PC-9 (cell line): ENCODE data around the gene BRD1. TPM values are rescaled to one million over a fixed set of nuclear protein-coding genes. Genes with fewer than 3 reads are reported as not detected.

Experiments used
- BruUV-seq: library from RNA; stranded (reverse); fragments of 400-500 nt; replicated peaks from 2 replicates; lab custom pipeline; 2021; lab: Mats Ljungman, UMichigan
- CTCF ChIA-PET: fragments of 300-600 bp; sonication (Branson Sonifier 250); formaldehyde crosslinking; loops from one replicate; lab custom pipeline; 2022; ENCODE audit warnings: antibody characterized with exemption; lab: Charles Lee
- POLR2A ChIA-PET: fragments of 300-600 bp; sonication (Branson Sonifier 250); formaldehyde crosslinking; loops from one replicate; lab custom pipeline; 2022; ENCODE audit warnings: antibody characterized with exemption; ENCODE audit not compliant: unreplicated experiment; lab: Charles Lee
- DNase-seq, 2 experiments: peaks; one replicate each; pipeline versions ENCODE4 v3.0.0 to v3.0.0-alpha.2; 2015 to 2022; ENCODE audit warnings: mixed read lengths in 1 of 2
- H2AFZ ChIP-seq: fragments of 200-600 bp; sonication (generic); 2 replicates; pipeline ENCODE4 v1.8.1; 2017; ENCODE audit warnings: antibody characterized with exemption
- H3F3A ChIP-seq: fragments of 200-600 bp; sonication (generic); 2 replicates; pipeline ENCODE4 v1.8.1; 2017; ENCODE audit warnings: antibody characterized with exemption, mild to moderate bottlenecking, low read depth; ENCODE audit not compliant: insufficient read depth
- H3K27ac ChIP-seq: fragments of 200-600 bp; sonication (generic); 2 replicates; pipeline ENCODE4 v1.6.1; 2016; ENCODE audit warnings: mixed run types
- H3K27me3 ChIP-seq: fragments of 200-600 bp; sonication (generic); 2 replicates; pipeline ENCODE4 v1.6.1; 2016; ENCODE audit warnings: low read depth, mixed run types; ENCODE audit not compliant: insufficient read depth
- H3K36me3 ChIP-seq: fragments of 200-600 bp; sonication (generic); 2 replicates; pipeline ENCODE4 v1.6.1; 2016; ENCODE audit warnings: low read depth, mixed run types
- H3K4me1 ChIP-seq: fragments of 200-600 bp; sonication (generic); replicated peaks from 2 replicates; pipeline ENCODE4 v1.6.1; 2016; ENCODE audit warnings: mixed run types; ENCODE audit not compliant: insufficient read depth
- H3K4me2 ChIP-seq: fragments of 200-600 bp; sonication (generic); 2 replicates; pipeline ENCODE4 v1.6.1; 2017; ENCODE audit warnings: mixed run types
- H3K4me3 ChIP-seq: fragments of 200-600 bp; sonication (generic); 2 replicates; pipeline ENCODE4 v1.6.1; 2016; ENCODE audit warnings: mixed run types
- H3K79me2 ChIP-seq: fragments of 200-600 bp; sonication (generic); 2 replicates; pipeline ENCODE4 v1.6.1; 2017; ENCODE audit warnings: low read depth, mixed run types
- H3K9me2 ChIP-seq: fragments of 200-600 bp; sonication (generic); 2 replicates; pipeline ENCODE4 v1.8.1; 2017; ENCODE audit warnings: mild to moderate bottlenecking; ENCODE audit not compliant: insufficient read depth
- H3K9me3 ChIP-seq: fragments of 200-600 bp; sonication (generic); 2 replicates; pipeline ENCODE4 v1.8.1; 2016; ENCODE audit warnings: low read depth; ENCODE audit not compliant: insufficient read depth
- H4K20me1 ChIP-seq: fragments of 200-600 bp; sonication (generic); 2 replicates; pipeline ENCODE4 v1.8.1; 2017; ENCODE audit not compliant: insufficient read depth
- EZH2 ChIP-seq: fragments of 200-600 bp; sonication (generic); IDR thresholded peaks from 2 replicates; pipeline ENCODE4 v1.8.0; 2017; ENCODE audit warnings: antibody characterized with exemption, low read depth
- intact Hi-C: fragments of 100-400 bp; cut with micrococcal nuclease; formaldehyde crosslinking; loops from one replicate; pipeline ENCODE4 v1.10.0; 2022; ENCODE audit not compliant: unreplicated experiment
- total RNA-seq: library from RNA; stranded (reverse); gene quantifications from 2 replicates; pipeline ENCODE4 v1.2.3, GENCODE V29; 2021
- TF ChIP-seq, protein P1 (sequence below): fragments of 200-600 bp; sonication (generic); conservative IDR thresholded peaks from 2 replicates; pipeline ENCODE4 v1.6.1; 2017; ENCODE audit warnings: mixed run types, antibody characterized with exemption, mild to moderate bottlenecking, moderate library complexity

Gene BRD1
- total RNA-seq, 1 experiment from 2014 or later: 28.5 TPM

- no TSS peak for BruUV-seq
- CTCF ChIA-PET: no interaction called here
- intact Hi-C loops: no loop called here
Measured at GRCh38 chr22:49733631-49734030, 94.0 kb downstream of the BRD1 start.

GRCh38 chr22:49730656-49731055 lies 97.0 kb downstream of the BRD1 start:
- H3K4me1 ChIP-seq: no peaks in the 10 kb centered on the region

More at GRCh38 chr22:49733631-49734030, 94.0 kb downstream of the BRD1 start:
- Histone ChIP-seq H3K9me3 (no peaks in the 10 kb centered on the region), H3K27ac (no peak overlapping the region), H2AFZ (no peak overlapping the region), H3K79me2 (no peaks in the 10 kb centered on the region), H3K4me1 (no peaks in the 10 kb centered on the region), H4K20me1 (peaks cover 3% of the 10 kb centered on the region), H3K9me2 (no peaks in the 10 kb centered on the region), H3K4me2 (no peak overlapping the region), H3K4me3 (no peak overlapping the region), H3F3A (no peaks in the 10 kb centered on the region), H3K36me3 (no peaks in the 10 kb centered on the region), H3K27me3 (peaks cover 95% of the 10 kb centered on the region)
- POLR2A ChIA-PET: no interaction called here
- TF ChIP-seq, protein P1, sequence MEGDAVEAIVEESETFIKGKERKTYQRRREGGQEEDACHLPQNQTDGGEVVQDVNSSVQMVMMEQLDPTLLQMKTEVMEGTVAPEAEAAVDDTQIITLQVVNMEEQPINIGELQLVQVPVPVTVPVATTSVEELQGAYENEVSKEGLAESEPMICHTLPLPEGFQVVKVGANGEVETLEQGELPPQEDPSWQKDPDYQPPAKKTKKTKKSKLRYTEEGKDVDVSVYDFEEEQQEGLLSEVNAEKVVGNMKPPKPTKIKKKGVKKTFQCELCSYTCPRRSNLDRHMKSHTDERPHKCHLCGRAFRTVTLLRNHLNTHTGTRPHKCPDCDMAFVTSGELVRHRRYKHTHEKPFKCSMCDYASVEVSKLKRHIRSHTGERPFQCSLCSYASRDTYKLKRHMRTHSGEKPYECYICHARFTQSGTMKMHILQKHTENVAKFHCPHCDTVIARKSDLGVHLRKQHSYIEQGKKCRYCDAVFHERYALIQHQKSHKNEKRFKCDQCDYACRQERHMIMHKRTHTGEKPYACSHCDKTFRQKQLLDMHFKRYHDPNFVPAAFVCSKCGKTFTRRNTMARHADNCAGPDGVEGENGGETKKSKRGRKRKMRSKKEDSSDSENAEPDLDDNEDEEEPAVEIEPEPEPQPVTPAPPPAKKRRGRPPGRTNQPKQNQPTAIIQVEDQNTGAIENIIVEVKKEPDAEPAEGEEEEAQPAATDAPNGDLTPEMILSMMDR: no peak
- no peak for TF ChIP-seq EZH2
- no peak for DNase-seq

DNA sequence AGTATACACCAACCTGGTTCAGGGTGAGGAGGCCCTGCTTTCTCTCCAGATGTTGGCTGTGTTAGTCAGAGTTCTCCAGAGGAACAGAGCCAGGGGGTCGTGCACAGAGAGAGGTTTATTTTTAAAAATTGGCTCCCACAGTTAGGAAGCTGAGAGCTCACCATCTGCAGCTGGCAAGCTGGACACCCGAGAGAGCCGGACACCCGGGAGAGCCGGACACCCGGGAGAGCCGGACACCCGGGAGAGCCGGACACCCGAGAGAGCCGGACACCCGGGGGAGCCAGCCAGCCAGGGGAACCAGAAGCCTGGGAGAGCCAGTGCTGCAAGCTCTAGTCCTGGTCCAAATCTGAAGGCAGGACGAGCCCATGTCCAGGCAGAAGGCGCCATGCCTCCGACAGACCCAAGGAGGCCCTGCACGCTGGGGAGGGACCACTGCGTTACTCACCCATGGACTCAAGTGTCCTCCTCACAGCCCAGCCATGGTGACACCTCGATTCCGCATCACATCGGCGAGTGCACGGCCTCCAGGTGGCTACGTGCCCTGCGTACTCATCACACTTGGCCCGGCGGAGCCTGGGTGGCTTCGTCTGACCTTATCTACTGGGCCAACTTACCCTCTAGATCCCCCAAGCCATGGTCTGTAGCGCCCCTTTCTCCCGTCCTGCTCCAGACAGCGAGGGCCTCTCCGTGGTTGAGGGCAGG lies 99.0 kb downstream of the BRD1 start:
- no peak overlapping the region for H3K4me2 ChIP-seq
- H3K79me2 ChIP-seq: no peaks in the 10 kb centered on the region
- no peak for TF ChIP-seq EZH2
- TF ChIP-seq, protein P1: no peak
- H2AFZ ChIP-seq: no peak overlapping the region
- no TSS peak for BruUV-seq
- peaks cover 98% of the 10 kb centered on the region for H3K27me3 ChIP-seq
- DNase-seq: no peak
- no peak overlapping the region for H3K4me3 ChIP-seq
- no peaks in the 10 kb centered on the region for H3F3A ChIP-seq
- H3K36me3 ChIP-seq: no peaks in the 10 kb centered on the region
- H3K9me2 ChIP-seq: no peaks in the 10 kb centered on the region
- H3K27ac ChIP-seq: no peak overlapping the region
- H3K4me1 ChIP-seq: no peaks in the 10 kb centered on the region
- ChIA-PET CTCF (no interaction called here), POLR2A (no interaction called here)
- intact Hi-C loops: no loop called here
- no peaks in the 10 kb centered on the region for H3K9me3 ChIP-seq
- H4K20me1 ChIP-seq: peaks cover 4% of the 10 kb centered on the region

More at GRCh38 chr22:49730656-49731055, 97.0 kb downstream of the BRD1 start:
- TF ChIP-seq, protein P1: no peak
- TF ChIP-seq EZH2: no peak
- H3K27me3 ChIP-seq: peaks cover 99% of the 10 kb centered on the region
- no peaks in the 10 kb centered on the region for H3F3A ChIP-seq
- H3K9me2 ChIP-seq: no peaks in the 10 kb centered on the region
- H3K79me2 ChIP-seq: no peaks in the 10 kb centered on the region
- BruUV-seq: no TSS peak
- POLR2A ChIA-PET: interaction anchor here (0.7 kb wide), 1 partner anchor 140 kb away, joined by 8 read pairs; no protein-coding TSS in a partner anchor
- CTCF ChIA-PET: no interaction called here
- no peaks in the 10 kb centered on the region for H3K9me3 ChIP-seq
- intact Hi-C loops: no loop called here
- no peaks in the 10 kb centered on the region for H3K36me3 ChIP-seq
- H2AFZ ChIP-seq: no peak overlapping the region
- no peak overlapping the region for H3K4me3 ChIP-seq
- no peak for DNase-seq
- no peak overlapping the region for H3K27ac ChIP-seq
- peaks cover 7% of the 10 kb centered on the region for H4K20me1 ChIP-seq
- no peak overlapping the region for H3K4me2 ChIP-seq
